KOPT-K1 (cell line): ENCODE results near the gene MTHFD2.
"Not testable (repeated sequence)": the region's sequence is repeated elsewhere in the genome, so short reads cannot be mapped to it uniquely, and the experiment has no call there.

Source experiments
- H3K27ac ChIP-seq: fragments of 200-600 bp; sonication (generic); 2 replicates; pipeline ENCODE4 v1.5.1; 2016; ENCODE audit warnings: antibody characterized with exemption, mild to moderate bottlenecking, low read depth, low read length; ENCODE audit not compliant: poor library complexity, severe bottlenecking
- H3K36me3 ChIP-seq: fragments of 200-600 bp; sonication (generic); 2 replicates; pipeline ENCODE4 v1.5.1; 2017; ENCODE audit warnings: antibody characterized with exemption, mild to moderate bottlenecking, low read length, moderate library complexity; ENCODE audit not compliant: insufficient read depth
- H3K9me3 ChIP-seq: fragments of 200-600 bp; sonication (generic); 2 replicates; pipeline ENCODE4 v1.5.1; 2017; ENCODE audit warnings: antibody characterized with exemption, low read length, mild to moderate bottlenecking; ENCODE audit not compliant: insufficient read depth, poor library complexity, severe bottlenecking

Gene MTHFD2

DNA sequence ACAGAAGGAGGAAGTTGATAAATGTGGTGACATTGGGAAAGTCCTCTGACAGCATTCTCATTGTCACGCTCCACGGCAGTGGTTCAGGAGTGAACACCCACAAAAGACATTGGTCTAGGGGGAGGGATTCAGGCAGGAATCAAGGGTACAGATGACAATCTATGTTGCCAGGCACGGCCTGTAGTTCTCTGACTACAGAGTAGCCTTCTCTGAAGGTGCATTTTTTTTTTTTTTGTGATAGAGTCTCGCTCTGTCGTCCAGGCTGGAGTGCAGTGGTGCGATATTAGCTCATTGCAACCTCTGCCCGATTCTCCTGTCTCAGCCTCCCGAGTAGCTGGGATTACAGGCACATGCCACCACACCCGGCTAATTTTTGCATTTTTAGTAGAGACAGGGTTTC lies 12.4 kb upstream of the MTHFD2 start:
- Histone ChIP-seq H3K9me3 (no peaks in the 10 kb centered on the region), H3K27ac (no peak overlapping the region), H3K36me3 (no peaks in the 10 kb centered on the region)

DNA sequence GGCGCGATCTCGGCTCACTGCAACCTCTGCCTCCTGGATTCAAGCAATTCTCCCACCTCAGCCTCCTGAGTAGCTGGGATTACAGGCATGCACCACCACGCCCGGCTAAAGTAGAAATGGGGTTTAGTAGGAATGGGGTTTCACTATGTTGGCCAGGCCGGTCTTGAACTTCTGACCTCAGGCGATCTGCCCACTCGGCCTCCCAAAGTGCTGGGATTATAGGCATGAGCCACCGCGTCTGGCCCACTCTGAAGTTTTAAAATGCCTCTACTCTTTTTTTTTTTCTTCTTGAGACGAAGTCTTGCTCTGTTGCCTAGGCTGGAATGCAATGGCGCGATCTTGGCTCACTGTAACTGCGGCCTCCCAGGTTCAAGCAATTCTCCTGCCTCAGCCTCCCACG lies 11.7 kb upstream of the MTHFD2 start:
- H3K36me3 ChIP-seq, H3K9me3 ChIP-seq, H3K27ac ChIP-seq: not testable (repeated sequence)

- H3K27ac ChIP-seq = no peak overlapping the region
- H3K9me3 ChIP-seq = peaks cover 6% of the 10 kb centered on the region
- no peaks in the 10 kb centered on the region for H3K36me3 ChIP-seq
These were observed 10.3 kb upstream of the MTHFD2 start for GRCh38 chr2:74188018-74188601.

DNA sequence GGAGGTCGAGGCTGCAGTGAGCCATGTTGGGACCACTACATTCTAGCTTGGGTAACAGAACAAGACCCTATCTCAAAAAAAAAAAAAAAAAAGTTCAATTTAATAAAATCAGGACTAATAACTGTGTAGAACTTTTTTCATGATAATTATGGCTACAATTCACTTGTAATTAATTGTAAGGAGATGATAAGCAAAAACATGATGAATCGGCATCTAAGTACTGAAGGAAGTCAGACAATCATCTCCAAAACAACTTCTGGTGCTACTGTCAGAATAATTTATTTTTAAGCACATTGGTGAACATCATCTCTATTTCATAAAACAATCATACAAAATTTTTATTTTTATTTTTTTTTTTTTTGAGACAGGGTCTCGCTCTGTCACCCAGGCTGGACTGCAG lies 9.7 kb upstream of the MTHFD2 start:
- H3K36me3 ChIP-seq = no peaks in the 10 kb centered on the region
- no peak overlapping the region for H3K27ac ChIP-seq
- H3K9me3 ChIP-seq = peaks cover 6% of the 10 kb centered on the region

DNA sequence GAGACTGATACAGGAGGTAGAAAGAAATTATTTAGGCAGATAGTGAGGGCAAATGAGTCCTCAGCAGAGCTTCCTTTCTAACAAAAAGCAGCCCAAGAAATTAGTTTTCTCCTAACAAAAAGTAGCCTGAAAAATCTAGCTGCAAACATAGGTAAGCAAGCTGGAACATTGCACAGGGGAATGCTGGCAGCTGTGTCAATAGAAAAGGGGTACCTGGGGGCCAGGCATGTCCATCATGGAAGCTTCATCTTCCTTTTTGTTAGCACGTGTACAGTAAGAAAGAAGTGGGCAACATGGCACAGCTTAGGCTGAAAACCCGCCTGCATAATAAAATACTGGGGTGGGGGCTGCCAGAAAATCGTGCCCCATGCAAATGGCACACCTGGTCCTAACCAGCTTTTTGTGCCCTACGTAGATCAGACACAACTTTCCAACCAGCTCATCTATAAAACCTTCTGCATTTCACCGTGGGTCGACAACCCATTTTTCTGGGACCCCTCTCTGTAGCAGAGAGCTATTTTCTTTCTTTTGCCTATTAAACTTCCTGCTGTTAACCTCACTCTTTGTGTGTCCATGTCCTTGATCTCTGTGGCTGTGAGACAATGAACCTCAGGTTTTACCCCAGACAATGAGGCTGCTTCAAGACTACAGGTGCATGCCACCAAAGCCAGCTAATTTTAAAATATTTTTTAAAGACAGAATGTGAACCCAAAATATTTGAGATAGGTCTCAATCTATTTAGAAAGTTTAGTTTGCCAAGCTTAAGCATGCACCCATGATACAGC lies 6.6 kb upstream of the MTHFD2 start:
- peaks cover 6% of the 10 kb centered on the region for H3K9me3 ChIP-seq
- H3K27ac ChIP-seq = no peak overlapping the region
- H3K36me3 ChIP-seq = no peaks in the 10 kb centered on the region

GRCh38 chr2:74194799-74195198 lies 3.6 kb upstream of the MTHFD2 start:
- peaks cover 6% of the 10 kb centered on the region for H3K9me3 ChIP-seq
- no peaks in the 10 kb centered on the region for H3K36me3 ChIP-seq
- H3K27ac ChIP-seq = no peak overlapping the region

DNA sequence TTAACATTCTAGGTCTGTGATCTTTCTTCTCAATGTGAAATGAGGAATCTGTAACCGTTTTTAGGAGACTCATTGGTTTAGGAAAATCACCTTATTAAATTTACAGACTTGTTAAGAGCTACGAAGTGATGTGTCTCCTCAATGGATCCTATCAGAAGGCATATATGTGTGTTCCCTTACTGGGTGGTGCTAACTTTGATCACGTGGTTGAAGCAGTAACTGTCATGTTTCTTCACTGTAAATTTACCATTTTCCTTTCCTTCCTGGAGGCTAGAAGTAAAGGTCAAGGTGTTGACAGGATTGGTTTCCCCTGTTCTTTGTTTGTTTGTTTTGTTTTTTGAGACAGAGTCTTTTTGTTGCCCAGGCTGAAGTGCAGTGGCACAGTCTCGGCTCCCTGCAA lies 1.4 kb upstream of the MTHFD2 start:
- peaks cover 1% of the 10 kb centered on the region for H3K9me3 ChIP-seq
- H3K27ac ChIP-seq = peak overlapping the region; percentile 1
- H3K36me3 ChIP-seq = peaks cover 13% of the 10 kb centered on the region

DNA sequence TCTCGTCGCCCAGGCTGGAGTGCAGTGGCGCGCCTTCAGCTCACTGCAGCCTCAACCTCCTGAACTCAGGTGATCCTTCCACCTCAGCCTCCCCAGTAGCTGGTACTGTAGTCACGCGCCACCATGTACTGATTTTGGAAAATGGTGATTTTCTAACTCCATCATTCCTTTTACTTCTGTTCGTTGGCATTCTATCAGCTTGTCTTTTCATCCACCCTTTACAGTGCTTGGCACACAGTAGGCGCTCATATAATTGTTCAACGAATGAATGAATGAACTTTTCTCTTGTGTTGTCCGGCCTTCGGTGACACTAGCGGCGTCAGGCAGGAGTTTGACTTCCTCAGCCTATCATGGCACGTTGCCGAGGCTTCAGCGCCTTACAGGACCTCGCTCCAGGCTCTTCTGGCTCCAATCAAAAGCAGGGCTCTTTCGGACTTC lies 373 bp upstream of the MTHFD2 start:
- H3K36me3 ChIP-seq = peaks cover 23% of the 10 kb centered on the region
- no peaks in the 10 kb centered on the region for H3K9me3 ChIP-seq
- peak overlapping the region; percentile 91 for H3K27ac ChIP-seq

DNA sequence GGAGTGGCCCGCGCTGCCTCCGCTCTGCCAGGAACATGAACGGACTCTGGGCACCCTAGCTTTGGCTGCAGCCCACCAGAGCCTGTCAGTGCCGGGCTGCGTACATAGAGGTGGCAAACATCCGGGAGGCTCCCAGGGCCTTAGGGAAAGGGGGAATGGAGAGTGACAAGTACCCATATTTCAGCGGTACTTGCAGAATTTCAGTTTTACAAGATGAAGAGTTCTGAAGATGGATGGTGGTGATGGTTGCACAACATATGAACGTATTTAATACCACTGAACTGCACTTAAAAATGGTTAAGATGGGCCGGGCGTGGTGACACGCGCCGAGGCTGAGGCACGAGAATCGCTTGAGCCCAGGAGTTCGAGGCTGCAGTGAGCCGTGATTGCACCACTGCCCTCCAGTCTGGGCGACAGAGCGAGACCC lies 873 bp downstream of the MTHFD2 start:
- H3K36me3 ChIP-seq = peaks cover 32% of the 10 kb centered on the region
- no peaks in the 10 kb centered on the region for H3K9me3 ChIP-seq
- peak overlapping the region; percentile 91 for H3K27ac ChIP-seq

- H3K9me3 ChIP-seq = no peaks in the 10 kb centered on the region
- H3K27ac ChIP-seq = peak overlapping the region; percentile 91
- peaks cover 38% of the 10 kb centered on the region for H3K36me3 ChIP-seq
These were observed 1.5 kb downstream of the MTHFD2 start for GRCh38 chr2:74199871-74200305.

DNA sequence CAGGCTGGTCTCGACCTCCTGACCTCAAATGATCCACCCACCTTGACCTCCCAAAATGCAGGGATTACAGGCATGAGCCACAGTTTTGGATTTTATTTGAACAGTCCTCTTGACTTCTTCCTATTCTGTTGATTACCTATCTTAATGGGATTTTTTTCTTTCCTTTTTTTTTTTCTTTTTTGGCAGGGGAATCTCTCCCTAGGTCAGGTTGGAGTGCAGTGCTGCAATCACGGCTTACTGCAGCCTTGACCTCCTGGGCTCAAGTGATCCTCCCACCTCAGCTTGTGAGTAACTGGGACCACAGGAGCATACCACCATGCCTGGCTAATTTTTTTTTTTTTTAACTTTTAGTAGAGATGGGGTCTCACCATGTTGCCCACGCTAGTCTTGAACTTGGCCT lies 2.8 kb downstream of the MTHFD2 start:
- no peak overlapping the region for H3K27ac ChIP-seq
- H3K9me3 ChIP-seq = no peaks in the 10 kb centered on the region
- H3K36me3 ChIP-seq = peaks cover 44% of the 10 kb centered on the region

DNA sequence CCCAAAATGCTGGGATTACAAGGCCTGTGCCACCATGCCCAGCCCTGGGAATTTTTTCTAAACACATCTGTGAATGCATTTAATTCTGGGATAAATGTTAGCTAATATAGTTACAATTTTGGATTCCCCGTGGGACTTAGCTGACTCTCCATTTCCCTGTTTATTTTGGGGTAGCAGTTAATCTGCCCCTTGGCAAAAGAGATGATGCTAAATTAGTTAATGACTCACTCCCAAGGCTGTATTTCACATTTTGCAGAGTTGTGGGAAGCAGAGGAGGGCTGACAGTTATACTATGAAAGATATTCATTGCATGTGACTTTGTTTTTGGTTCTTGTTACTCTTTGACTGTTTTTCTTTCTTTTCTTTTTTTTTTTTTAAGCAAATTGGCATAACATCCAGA lies 3.2 kb downstream of the MTHFD2 start:
- H3K9me3 ChIP-seq = no peaks in the 10 kb centered on the region
- H3K36me3 ChIP-seq = peaks cover 48% of the 10 kb centered on the region
- H3K27ac ChIP-seq = no peak overlapping the region

- Histone ChIP-seq H3K27ac (peak overlapping the region; percentile 57), H3K9me3 (no peaks in the 10 kb centered on the region), H3K36me3 (peaks cover 75% of the 10 kb centered on the region)
These were observed 6.0 kb downstream of the MTHFD2 start for GRCh38 chr2:74204436-74204835.

DNA sequence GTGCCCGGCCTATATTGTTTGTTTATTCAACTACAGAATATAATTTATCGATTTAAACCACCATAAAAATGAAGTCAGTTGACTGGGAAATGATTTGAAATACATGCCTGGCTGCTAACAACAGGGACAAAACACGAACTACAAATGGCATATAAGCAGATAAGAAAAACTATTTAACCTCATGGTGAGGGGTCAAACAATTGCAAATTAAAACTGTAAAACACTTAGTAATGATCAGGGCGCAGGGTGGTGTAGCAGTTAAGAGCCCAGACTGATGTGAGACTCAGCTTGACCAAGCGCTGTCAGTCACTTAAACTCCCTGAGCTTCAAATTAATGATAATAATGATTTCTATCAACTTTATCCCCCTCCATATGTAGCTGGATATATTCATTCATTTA lies 6.7 kb downstream of the MTHFD2 start:
- peak overlapping the region; percentile 57 for H3K27ac ChIP-seq
- peaks cover 81% of the 10 kb centered on the region for H3K36me3 ChIP-seq
- H3K9me3 ChIP-seq = no peaks in the 10 kb centered on the region

DNA sequence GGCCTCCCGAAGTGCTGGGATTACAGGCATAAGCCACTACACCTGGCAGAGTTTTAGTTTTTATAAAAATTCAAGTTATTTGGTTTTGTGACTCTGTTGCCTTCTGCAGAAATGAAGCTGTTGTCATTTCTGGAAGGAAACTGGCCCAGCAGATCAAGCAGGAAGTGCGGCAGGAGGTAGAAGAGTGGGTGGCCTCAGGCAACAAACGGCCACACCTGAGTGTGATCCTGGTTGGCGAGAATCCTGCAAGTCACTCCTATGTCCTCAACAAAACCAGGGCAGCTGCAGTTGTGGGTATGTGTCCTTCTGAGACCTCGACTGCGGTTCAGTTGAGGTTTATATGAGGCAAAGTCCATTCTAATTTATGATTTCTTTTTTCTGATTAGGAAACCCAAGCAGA lies 7.2 kb downstream of the MTHFD2 start:
- H3K27ac ChIP-seq = peak overlapping the region; percentile 57
- H3K36me3 ChIP-seq = peaks cover 86% of the 10 kb centered on the region
- no peaks in the 10 kb centered on the region for H3K9me3 ChIP-seq

- Histone ChIP-seq H3K36me3 (peaks cover 87% of the 10 kb centered on the region), H3K9me3 (no peaks in the 10 kb centered on the region), H3K27ac (peak overlapping the region; percentile 57)
These were observed 7.8 kb downstream of the MTHFD2 start for GRCh38 chr2:74206180-74206688.
